ENCODE data around the gene FBXW8. TPM values are rescaled to one million over a fixed set of nuclear protein-coding genes. Genes with fewer than 3 reads are reported as not detected.

FBXW8 gene
- total RNA-seq, 1 experiment from 2014 or later = 15.3 TPM

GRCh38 chr12:117035287-117035686, 124.5 kb downstream of the FBXW8 start:
- H3K9me3 Mint-ChIP-seq = no peaks in the 10 kb centered on the region
- Histone ChIP-seq H3K14ac (ENCODE audit: insufficient read depth, low read length) (no peak overlapping the region), H3K56ac (ENCODE audit: insufficient read length, low read depth, low read length) (no peak overlapping the region), H3K4me2 (ENCODE audit: insufficient read depth, insufficient read length, low read length) (no peak overlapping the region), H2BK20ac (ENCODE audit: low read depth, low read length, poor library complexity, severe bottlenecking) (no peak overlapping the region), H3K4me1 (ENCODE audit: insufficient read depth, low read length) (no peaks in the 10 kb centered on the region), H4K5ac (ENCODE audit: insufficient read length, low read depth, low read length) (no peak overlapping the region), H3K27ac (ENCODE audit: insufficient read length, low read depth, low read length) (no peak overlapping the region), H2BK15ac (ENCODE audit: low read depth, low read length) (no peak overlapping the region), H2BK5ac (ENCODE audit: insufficient read length, low read length) (no peak overlapping the region), H3K4ac (ENCODE audit: low read depth, low read length) (no peak overlapping the region), H4K91ac (ENCODE audit: insufficient read length, low read depth, low read length) (no peak overlapping the region), H3K79me2 (ENCODE audit: insufficient read depth, low read length) (no peaks in the 10 kb centered on the region), H3K9me3 (ENCODE audit: control insufficient read depth, low read depth, low read length) (no peaks in the 10 kb centered on the region), H3K23ac (ENCODE audit: insufficient read length, low read depth, low read length) (no peak overlapping the region), H2BK12ac (ENCODE audit: insufficient read length, low read depth, low read length) (no peak overlapping the region), H2BK120ac (ENCODE audit: low read depth, low read length, poor library complexity, severe bottlenecking) (no peak overlapping the region), H3K9ac (ENCODE audit: extremely low read depth, insufficient read length, low read length) (no peak overlapping the region), H2AFZ (ENCODE audit: low read length) (no peak overlapping the region), H4K8ac (replicated peaks; ENCODE audit: insufficient read length, low read depth, low read length) (no peak overlapping the region), H3K79me1 (ENCODE audit: insufficient read depth, low read depth, low read length, poor library complexity, severe bottlenecking) (no peaks in the 10 kb centered on the region), H4K20me1 (ENCODE audit: control insufficient read depth, insufficient read depth, insufficient read length) (no peaks in the 10 kb centered on the region), H3T11ph (ENCODE audit: low read length) (no peak overlapping the region), H3K27me3 (ENCODE audit: insufficient read depth, low read length) (no peaks in the 10 kb centered on the region), H3K23me2 (ENCODE audit: insufficient read length, low read depth, low read length, poor library complexity, severe bottlenecking) (no peaks in the 10 kb centered on the region), H3K18ac (ENCODE audit: insufficient read length, low read depth, low read length) (no peak overlapping the region), H2AK5ac (ENCODE audit: insufficient read length, low read length) (no peak overlapping the region)
- no peak overlapping the region; a peak in 1 of 7 replicates for H3K27ac Mint-ChIP-seq
- no peaks in the 10 kb centered on the region; a peak in 1 of 7 replicates for H3K36me3 Mint-ChIP-seq (ENCODE audit: insufficient read depth in 1 of 3, low read depth in 3 of 3)
- H3K4me3 Mint-ChIP-seq = no peak overlapping the region
- peaks cover 20 to 52% of the 10 kb centered on the region in 2 experiments for H3K4me1 Mint-ChIP-seq
- WGBS (ENCODE audit: extremely low coverage, insufficient read length, low lambda C conversion rate) = no CpG with 5 or more reads among the region's 8 CpGs
- TF ChIP-seq, protein P1, sequence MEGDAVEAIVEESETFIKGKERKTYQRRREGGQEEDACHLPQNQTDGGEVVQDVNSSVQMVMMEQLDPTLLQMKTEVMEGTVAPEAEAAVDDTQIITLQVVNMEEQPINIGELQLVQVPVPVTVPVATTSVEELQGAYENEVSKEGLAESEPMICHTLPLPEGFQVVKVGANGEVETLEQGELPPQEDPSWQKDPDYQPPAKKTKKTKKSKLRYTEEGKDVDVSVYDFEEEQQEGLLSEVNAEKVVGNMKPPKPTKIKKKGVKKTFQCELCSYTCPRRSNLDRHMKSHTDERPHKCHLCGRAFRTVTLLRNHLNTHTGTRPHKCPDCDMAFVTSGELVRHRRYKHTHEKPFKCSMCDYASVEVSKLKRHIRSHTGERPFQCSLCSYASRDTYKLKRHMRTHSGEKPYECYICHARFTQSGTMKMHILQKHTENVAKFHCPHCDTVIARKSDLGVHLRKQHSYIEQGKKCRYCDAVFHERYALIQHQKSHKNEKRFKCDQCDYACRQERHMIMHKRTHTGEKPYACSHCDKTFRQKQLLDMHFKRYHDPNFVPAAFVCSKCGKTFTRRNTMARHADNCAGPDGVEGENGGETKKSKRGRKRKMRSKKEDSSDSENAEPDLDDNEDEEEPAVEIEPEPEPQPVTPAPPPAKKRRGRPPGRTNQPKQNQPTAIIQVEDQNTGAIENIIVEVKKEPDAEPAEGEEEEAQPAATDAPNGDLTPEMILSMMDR (conservative IDR thresholded peaks at IDR 0.05) = 0 out of 3 replicates have a peak, but pooled peaks have one; percentile 19
- no peaks in the 10 kb centered on the region; the same call in 1 of the 2 replicates for H3K27me3 Mint-ChIP-seq (ENCODE audit: low read depth)
- no peak for DNase-seq
